Breast epithelium (tissue), 4 donors: ENCODE measurements around the gene HSP90AB1. TPM values are rescaled to one million over a fixed set of nuclear protein-coding genes. Genes with fewer than 3 reads are reported as not detected.
A peak's percentile ranks its signal among the peaks of the same experiment; 100 is the strongest.

Experiments
- DNase-seq, 2 donors: peaks; one replicate each; pipeline ENCODE4 v3.0.0-alpha.2; 2019; ENCODE audit warnings: low spot score in 2 of 2
- H3K27ac ChIP-seq, 2 donors: fragments of 200-600 bp; sonication (generic) in 1 of 2; one replicate each; pipeline ENCODE4 v1.5.1; 2016 to 2019; ENCODE audit warnings: mild to moderate bottlenecking in 1 of 2
- H3K27me3 ChIP-seq, 2 donors: fragments of 200-600 bp; sonication (generic) in 1 of 2; one replicate each; pipeline versions ENCODE4 v1.5.1 to v1.6.0; 2017 to 2019; ENCODE audit warnings: control low read depth in 1 of 2, mild to moderate bottlenecking in 1 of 2
- H3K36me3 ChIP-seq: fragments of 200-600 bp; one replicate; pipeline ENCODE4 v1.5.1; 2019
- H3K4me1 ChIP-seq, 2 donors: fragments of 200-600 bp; sonication (generic); one replicate each; pipeline ENCODE4 v1.5.1; 2016 to 2019; ENCODE audit warnings: control low read depth in 1 of 2
- H3K4me3 ChIP-seq, 3 donors: fragments of 200-600 bp; sonication (generic); 1 replicate in 2 of 3; 2 replicates in 1 of 3; pipeline ENCODE4 v1.5.1; 2016 to 2019; ENCODE audit warnings: mild to moderate bottlenecking in 3 of 3, moderate library complexity in 2 of 3
- H3K9me3 ChIP-seq, 2 donors: fragments of 200-600 bp; sonication (generic) in 1 of 2; one replicate each; pipeline ENCODE4 v1.5.1; 2016 to 2019; ENCODE audit warnings: control low read depth in 1 of 2
- POLR2A ChIP-seq: fragments of 450-650 bp; IDR thresholded peaks from one replicate; pipeline ENCODE4 v1.6.1; 2016; ENCODE audit warnings: antibody characterized with exemption, mild to moderate bottlenecking, moderate library complexity
- POLR2AphosphoS5 ChIP-seq, 3 donors: sonication (generic); formaldehyde crosslinking; IDR thresholded peaks; one replicate each; pipeline ENCODE4 v1.6.1; 2017; ENCODE audit warnings: antibody characterized with exemption in 3 of 3
- intact Hi-C: fragments of 100-400 bp; cut with DNase I; formaldehyde crosslinking; loops from one replicate; pipeline ENCODE4 v1.15.1; 2023; ENCODE audit warnings: low total_unique reads
- total RNA-seq, 3 donors: library from RNA; depleted of rRNA; stranded (reverse); fragments of >200 nt; gene quantifications; one replicate each; pipeline ENCODE4 v1.1.0, GENCODE V29; 2016
- TF ChIP-seq, protein P1 (sequence below), 3 donors: fragments of 450-650 bp; IDR thresholded peaks; one replicate each; pipeline ENCODE4 v1.5.1; 2016 to 2017; ENCODE audit warnings: antibody characterized with exemption in 3 of 3, mild to moderate bottlenecking in 3 of 3, moderate library complexity in 3 of 3

The HSP90AB1 gene
- total RNA-seq, 3 donors from 2014 or later: 643 to 810 (median 662) TPM

DNA sequence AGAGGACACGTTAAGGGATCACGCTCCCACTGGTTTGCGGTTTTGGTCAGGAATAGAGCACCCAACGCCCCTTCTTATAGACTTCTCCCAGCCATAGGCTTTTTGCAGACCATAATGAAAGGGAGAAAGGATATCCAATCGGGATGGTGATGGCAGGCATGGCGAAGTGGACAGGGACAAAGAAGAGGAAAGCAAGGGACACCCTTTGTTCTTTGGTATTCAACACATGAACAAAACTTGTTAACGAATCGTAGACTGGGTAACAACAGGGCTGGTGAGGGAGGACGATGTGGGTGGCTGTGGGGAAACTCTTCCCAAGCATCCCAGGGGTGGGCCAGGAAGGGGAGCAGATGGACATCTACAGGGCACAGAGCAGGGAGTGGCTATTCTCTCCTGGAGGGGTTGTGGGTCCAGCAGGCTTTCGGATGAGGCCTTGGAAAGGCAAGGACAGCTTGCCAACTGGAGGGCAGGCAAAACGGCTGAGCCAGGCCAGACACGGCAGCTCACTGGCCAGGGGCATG is 1.4 kb upstream of the HSP90AB1 start:
- H3K4me3 ChIP-seq: peak overlapping the region; percentile 69 to 95 (median 94)
- intact Hi-C loops: no loop called here
- H3K27me3 ChIP-seq: no peaks in the 10 kb centered on the region
- H3K9me3 ChIP-seq: no peaks in the 10 kb centered on the region
- peak overlapping the region; percentile 93 to 100 for H3K27ac ChIP-seq
- TF ChIP-seq POLR2A (no peak), POLR2AphosphoS5 (IDR thresholded peaks at IDR 0.05) (no peak)
- TF ChIP-seq, protein P1, sequence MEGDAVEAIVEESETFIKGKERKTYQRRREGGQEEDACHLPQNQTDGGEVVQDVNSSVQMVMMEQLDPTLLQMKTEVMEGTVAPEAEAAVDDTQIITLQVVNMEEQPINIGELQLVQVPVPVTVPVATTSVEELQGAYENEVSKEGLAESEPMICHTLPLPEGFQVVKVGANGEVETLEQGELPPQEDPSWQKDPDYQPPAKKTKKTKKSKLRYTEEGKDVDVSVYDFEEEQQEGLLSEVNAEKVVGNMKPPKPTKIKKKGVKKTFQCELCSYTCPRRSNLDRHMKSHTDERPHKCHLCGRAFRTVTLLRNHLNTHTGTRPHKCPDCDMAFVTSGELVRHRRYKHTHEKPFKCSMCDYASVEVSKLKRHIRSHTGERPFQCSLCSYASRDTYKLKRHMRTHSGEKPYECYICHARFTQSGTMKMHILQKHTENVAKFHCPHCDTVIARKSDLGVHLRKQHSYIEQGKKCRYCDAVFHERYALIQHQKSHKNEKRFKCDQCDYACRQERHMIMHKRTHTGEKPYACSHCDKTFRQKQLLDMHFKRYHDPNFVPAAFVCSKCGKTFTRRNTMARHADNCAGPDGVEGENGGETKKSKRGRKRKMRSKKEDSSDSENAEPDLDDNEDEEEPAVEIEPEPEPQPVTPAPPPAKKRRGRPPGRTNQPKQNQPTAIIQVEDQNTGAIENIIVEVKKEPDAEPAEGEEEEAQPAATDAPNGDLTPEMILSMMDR (IDR thresholded peaks at IDR 0.05): no peak
- H3K4me1 ChIP-seq: peaks cover 0 to 13% of the 10 kb centered on the region in 2 donors
- DNase-seq: no peak
- no peaks in the 10 kb centered on the region for H3K36me3 ChIP-seq

DNA sequence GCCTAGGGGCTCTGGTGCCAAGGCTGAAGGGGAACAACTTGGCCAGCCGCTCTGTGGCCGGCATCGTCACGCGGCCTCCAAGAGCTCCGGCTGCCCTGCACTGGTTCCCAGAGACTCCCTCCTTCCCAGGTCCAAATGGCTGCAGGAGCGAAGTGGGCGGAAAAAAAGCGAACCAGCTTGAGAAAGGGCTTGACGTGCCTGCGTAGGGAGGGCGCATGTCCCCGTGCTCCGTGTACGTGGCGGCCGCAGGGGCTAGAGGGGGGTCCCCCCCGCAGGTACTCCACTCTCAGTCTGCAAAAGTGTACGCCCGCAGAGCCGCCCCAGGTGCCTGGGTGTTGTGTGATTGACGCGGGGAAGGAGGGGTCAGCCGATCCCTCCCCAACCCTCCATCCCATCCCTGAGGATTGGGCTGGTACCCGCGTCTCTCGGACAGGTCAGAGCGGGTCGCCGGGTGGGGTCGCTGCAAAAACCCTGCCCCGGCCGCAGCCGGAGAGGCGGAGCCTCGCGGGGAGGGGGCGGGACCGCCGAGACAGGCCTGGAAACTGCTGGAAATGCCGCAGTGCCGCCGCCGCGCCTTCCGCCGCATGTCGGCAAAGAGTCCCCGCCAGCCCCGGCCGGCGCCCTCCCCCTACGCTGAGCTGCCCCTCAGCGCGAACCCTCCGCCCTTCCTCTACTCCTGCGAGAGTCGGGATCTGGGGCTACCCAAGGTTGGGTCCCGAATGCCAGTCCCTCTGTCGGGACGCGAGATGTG is 814 bp upstream of the HSP90AB1 start:
- Histone ChIP-seq H3K9me3 (no peaks in the 10 kb centered on the region), H3K27me3 (no peaks in the 10 kb centered on the region), H3K27ac (peak overlapping the region; percentile 93 to 100), H3K4me3 (peak overlapping the region; percentile 69 to 95 (median 94)), H3K4me1 (peaks cover 0 to 13% of the 10 kb centered on the region in 2 donors), H3K36me3 (peaks cover 4% of the 10 kb centered on the region)
- peak; percentile 85 to 86 for DNase-seq
- TF ChIP-seq POLR2A (no peak), POLR2AphosphoS5 (IDR thresholded peaks at IDR 0.05) (peak in 1 of 3 donors; percentile 6)
- TF ChIP-seq, protein P1 (IDR thresholded peaks at IDR 0.05): peak in 1 of 3 donors; percentile 4
- intact Hi-C loops: no loop called here

DNA sequence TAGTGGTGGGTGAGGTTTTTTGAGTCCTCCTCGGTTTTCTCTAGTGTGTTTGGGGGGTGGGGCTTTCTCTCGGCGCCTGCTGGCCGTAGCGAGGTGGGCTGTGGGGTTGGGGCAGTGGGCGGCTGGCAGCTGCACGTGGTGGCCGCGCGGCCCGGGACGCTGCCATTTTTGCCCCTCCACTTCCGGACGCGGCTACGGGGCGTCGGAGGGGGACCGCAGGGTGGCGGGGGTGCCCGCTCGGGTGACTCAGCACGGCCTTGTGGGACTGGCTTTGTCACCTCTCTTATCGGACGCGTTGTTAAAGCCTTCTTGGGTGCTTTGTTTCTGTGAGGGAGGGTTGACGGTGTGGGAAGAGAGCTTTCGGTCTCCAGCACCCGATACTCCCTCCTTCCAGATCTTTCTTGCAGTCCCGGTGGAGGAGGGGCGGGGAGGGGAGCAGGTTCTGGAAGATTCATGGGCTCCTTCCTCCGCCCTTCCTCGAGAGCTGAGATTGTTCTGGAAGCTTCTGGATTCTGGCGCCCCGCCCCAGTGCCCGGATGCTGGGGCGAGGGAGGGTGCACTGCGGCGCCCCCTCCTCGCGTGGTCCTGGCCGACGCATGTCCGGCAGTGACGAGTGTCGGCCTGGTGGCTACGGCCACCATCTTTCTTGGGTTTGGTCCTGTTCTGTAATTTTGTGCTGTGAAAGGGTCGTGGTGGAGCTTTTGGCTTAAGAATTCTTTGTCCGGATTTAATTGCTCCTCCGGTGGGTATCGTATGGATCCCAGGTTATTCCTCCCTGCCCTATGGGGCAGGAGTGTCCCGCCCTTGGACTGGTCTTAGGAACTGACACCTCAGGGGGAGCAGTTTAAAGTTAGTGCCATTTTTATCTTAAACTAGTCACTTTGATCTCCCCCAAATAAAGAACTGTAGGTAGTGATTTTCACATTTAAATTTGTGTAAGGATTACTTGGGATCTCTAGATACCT is 719 bp downstream of the HSP90AB1 start:
- intact Hi-C loops: no loop called here
- Histone ChIP-seq H3K36me3 (peaks cover 4% of the 10 kb centered on the region), H3K4me1 (peaks cover 0 to 13% of the 10 kb centered on the region in 2 donors), H3K27me3 (no peaks in the 10 kb centered on the region), H3K9me3 (no peaks in the 10 kb centered on the region), H3K4me3 (peak overlapping the region; percentile 69 to 95 (median 94)), H3K27ac (peak overlapping the region; percentile 93 to 100)
- peak in 2 of 3 donors; percentile 24 to 74 for TF ChIP-seq POLR2AphosphoS5 (IDR thresholded peaks at IDR 0.05)
- TF ChIP-seq POLR2A: no peak
- TF ChIP-seq, protein P1 (IDR thresholded peaks at IDR 0.05): peak in 1 of 3 donors; percentile 13
- peak; percentile 67 to 75 for DNase-seq

DNA sequence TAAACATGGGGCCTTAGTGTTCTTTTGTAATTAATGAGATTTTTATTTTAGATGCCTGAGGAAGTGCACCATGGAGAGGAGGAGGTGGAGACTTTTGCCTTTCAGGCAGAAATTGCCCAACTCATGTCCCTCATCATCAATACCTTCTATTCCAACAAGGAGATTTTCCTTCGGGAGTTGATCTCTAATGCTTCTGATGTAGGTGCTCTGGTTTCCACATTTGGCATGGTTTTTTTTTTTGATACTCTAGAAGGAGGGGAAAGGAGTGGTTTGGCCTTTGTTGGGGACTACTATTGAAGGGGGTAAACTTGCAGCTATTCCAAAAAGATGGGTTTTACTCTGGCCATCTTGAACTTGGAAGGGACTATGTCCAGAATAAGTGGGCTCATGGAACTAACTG is 1.7 kb downstream of the HSP90AB1 start:
- H3K27ac ChIP-seq: peak overlapping the region; percentile 93 to 100
- intact Hi-C loops: no loop called here

More for the DNA sequence above, 1.7 kb downstream of the HSP90AB1 start:
- Histone ChIP-seq H3K36me3 (peaks cover 4% of the 10 kb centered on the region), H3K27me3 (no peaks in the 10 kb centered on the region), H3K4me1 (peaks cover 0 to 13% of the 10 kb centered on the region in 2 donors), H3K9me3 (no peaks in the 10 kb centered on the region), H3K4me3 (peak overlapping the region; percentile 69 to 95 (median 94))
- DNase-seq: no peak
- TF ChIP-seq, protein P1 (IDR thresholded peaks at IDR 0.05): no peak
- TF ChIP-seq POLR2A (no peak), POLR2AphosphoS5 (IDR thresholded peaks at IDR 0.05) (no peak)
